ENCODE measurements around the gene ERH. TPM values are rescaled to one million over a fixed set of nuclear protein-coding genes. Genes with fewer than 3 reads are reported as not detected.

ERH gene
- total RNA-seq, 1 experiment from 2014 or later = 222 TPM

DNA sequence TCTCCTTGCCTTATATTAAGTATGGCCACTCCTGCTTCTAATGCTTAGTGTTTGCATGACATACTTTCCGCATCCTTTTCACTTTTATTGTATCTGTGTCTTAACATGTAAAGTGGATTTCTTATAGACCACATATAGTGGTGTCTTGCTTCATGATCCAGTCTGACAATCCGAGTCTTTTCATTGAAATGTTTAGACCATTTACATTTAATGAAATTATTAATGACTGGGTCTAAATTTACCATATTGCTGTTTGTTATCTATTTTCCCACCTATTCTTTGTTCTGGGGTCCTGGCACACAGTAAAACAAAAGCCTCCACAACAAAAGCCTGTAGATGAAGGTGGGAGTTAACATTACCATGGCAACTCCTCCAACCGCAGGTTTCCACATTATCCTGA is 22.9 kb downstream of the ERH start:
- no peak for DNase-seq (ENCODE audit: low read depth, low spot score)
- Histone ChIP-seq H3K27ac (ENCODE audit: low read length) (no peak overlapping the region), H3K27me3 (ENCODE audit: control insufficient read depth, insufficient read depth, low read length) (no peaks in the 10 kb centered on the region), H3K4me3 (ENCODE audit: low read depth in 2 of 2, low read length in 2 of 2) (no peak overlapping the region), H3K36me3 (ENCODE audit: control insufficient read depth, insufficient read depth, low read length) (peaks cover 10% of the 10 kb centered on the region), H3K4me1 (ENCODE audit: control insufficient read depth, insufficient read depth, low read length) (no peaks in the 10 kb centered on the region), H3K9me3 (ENCODE audit: control insufficient read depth, insufficient read depth, low read depth, low read length) (no peaks in the 10 kb centered on the region)
- intact Hi-C loops (cut with micrococcal nuclease; ENCODE audit: unreplicated experiment) (no loop called here), in situ Hi-C loops (cut with HindIII; ENCODE audit: low pct_unique_long_range_greater_than_20kb, low sequenced_read_pairs) (no loop called here)
- POLR2A ChIA-PET = no interaction called here
- CTCF ChIA-PET = no interaction called here
- TF ChIP-seq, protein P1, sequence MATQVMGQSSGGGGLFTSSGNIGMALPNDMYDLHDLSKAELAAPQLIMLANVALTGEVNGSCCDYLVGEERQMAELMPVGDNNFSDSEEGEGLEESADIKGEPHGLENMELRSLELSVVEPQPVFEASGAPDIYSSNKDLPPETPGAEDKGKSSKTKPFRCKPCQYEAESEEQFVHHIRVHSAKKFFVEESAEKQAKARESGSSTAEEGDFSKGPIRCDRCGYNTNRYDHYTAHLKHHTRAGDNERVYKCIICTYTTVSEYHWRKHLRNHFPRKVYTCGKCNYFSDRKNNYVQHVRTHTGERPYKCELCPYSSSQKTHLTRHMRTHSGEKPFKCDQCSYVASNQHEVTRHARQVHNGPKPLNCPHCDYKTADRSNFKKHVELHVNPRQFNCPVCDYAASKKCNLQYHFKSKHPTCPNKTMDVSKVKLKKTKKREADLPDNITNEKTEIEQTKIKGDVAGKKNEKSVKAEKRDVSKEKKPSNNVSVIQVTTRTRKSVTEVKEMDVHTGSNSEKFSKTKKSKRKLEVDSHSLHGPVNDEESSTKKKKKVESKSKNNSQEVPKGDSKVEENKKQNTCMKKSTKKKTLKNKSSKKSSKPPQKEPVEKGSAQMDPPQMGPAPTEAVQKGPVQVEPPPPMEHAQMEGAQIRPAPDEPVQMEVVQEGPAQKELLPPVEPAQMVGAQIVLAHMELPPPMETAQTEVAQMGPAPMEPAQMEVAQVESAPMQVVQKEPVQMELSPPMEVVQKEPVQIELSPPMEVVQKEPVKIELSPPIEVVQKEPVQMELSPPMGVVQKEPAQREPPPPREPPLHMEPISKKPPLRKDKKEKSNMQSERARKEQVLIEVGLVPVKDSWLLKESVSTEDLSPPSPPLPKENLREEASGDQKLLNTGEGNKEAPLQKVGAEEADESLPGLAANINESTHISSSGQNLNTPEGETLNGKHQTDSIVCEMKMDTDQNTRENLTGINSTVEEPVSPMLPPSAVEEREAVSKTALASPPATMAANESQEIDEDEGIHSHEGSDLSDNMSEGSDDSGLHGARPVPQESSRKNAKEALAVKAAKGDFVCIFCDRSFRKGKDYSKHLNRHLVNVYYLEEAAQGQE (IDR thresholded peaks at IDR 0.05; ENCODE audit: insufficient read depth in 1 of 2, low read depth in 2 of 2, low read length in 1 of 2) = no peak
- TF ChIP-seq SIN3A (IDR thresholded peaks at IDR 0.05; ENCODE audit: borderline replicate concordance, insufficient read depth, low read depth, low read length) = no peak
- ATAC-seq = no peak
- BruUV-seq (replicated peaks) = no TSS peak

DNA sequence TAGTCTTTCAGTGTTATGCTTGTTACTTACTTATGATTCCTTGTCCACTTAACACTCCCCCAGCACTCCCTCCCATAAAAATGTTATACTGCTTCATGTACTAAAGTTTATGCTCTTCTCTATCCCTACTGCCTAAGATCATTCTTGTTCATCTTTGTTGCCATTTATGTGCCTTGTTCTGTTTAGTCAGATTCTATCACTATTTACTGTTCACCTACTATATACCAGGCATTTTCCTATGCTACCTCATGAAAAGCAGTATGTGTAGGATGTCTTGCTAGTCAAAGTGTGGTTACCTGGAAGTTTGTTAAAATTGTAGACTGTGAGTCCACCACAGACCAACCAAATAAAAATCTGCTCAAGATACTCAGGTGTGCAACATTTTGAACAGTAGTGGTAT is 23.9 kb downstream of the ERH start:
- ChIA-PET CTCF (no interaction called here), POLR2A (no interaction called here)
- Histone ChIP-seq H3K27me3 (ENCODE audit: control insufficient read depth, insufficient read depth, low read length) (no peaks in the 10 kb centered on the region), H3K36me3 (ENCODE audit: control insufficient read depth, insufficient read depth, low read length) (peaks cover 3% of the 10 kb centered on the region; the same call in 1 of the 2 replicates), H3K4me3 (ENCODE audit: low read depth in 2 of 2, low read length in 2 of 2) (no peak overlapping the region), H3K9me3 (ENCODE audit: control insufficient read depth, insufficient read depth, low read depth, low read length) (no peaks in the 10 kb centered on the region), H3K27ac (ENCODE audit: low read length) (no peak overlapping the region), H3K4me1 (ENCODE audit: control insufficient read depth, insufficient read depth, low read length) (no peaks in the 10 kb centered on the region)
- TF ChIP-seq, protein P1 (IDR thresholded peaks at IDR 0.05; ENCODE audit: insufficient read depth in 1 of 2, low read depth in 2 of 2, low read length in 1 of 2) = no peak
- no peak for TF ChIP-seq SIN3A (IDR thresholded peaks at IDR 0.05; ENCODE audit: borderline replicate concordance, insufficient read depth, low read depth, low read length)
- TF ChIP-seq TCF7L2 (IDR thresholded peaks at IDR 0.05; ENCODE audit: low read depth, low read length) = no peak
- TF ChIP-seq CTCF (IDR thresholded peaks at IDR 0.05) = no peak
- no peak for TF ChIP-seq POLR2AphosphoS5 (IDR thresholded peaks at IDR 0.05; ENCODE audit: low read depth, low read length)
- DNase-seq (ENCODE audit: low read depth, low spot score) = no peak
- BruUV-seq (replicated peaks) = no TSS peak
- in situ Hi-C loops (cut with HindIII; ENCODE audit: low pct_unique_long_range_greater_than_20kb, low sequenced_read_pairs) = no loop called here
- no peak for ATAC-seq
- intact Hi-C loops (cut with micrococcal nuclease; ENCODE audit: unreplicated experiment) = no loop called here

Measured in Panc1 (cell line).